GM12878 (cell line): ENCODE measurements around the gene SLC39A8. TPM values are rescaled to one million over a fixed set of nuclear protein-coding genes. Genes with fewer than 3 reads are reported as not detected.

Experiments used
- ATAC-seq: fragments of 200-7000 bp; cut with Tn5 transposase; 3 replicates; pipeline ENCODE4 v1.9.1; 2020; ENCODE audit warnings: mild to moderate bottlenecking, moderate library complexity
- BruUV-seq: library from RNA; stranded (reverse); fragments of 400-500 nt; replicated peaks from 2 replicates; lab custom pipeline; 2021; lab: Mats Ljungman, UMichigan
- CTCF ChIA-PET: fragments of 300-600 bp; sonication (Branson Sonifier 250); formaldehyde crosslinking; extraction: SDS; loops from one replicate; lab custom pipeline; 2021; ENCODE audit warnings: inconsistent platforms; lab: Yijun Ruan, JAX
- POLR2A ChIA-PET: fragments of 350-600 bp; formaldehyde crosslinking; extraction: SDS; loops from one replicate; lab custom pipeline; 2021; ENCODE audit warnings: inconsistent platforms; lab: Charles Lee
- RAD21 ChIA-PET: fragments of 300-600 bp; sonication (Branson Sonifier 250); formaldehyde crosslinking; loops from one replicate; lab custom pipeline; 2023; ENCODE audit warnings: antibody characterized with exemption; ENCODE audit not compliant: unreplicated experiment; lab: Charles Lee
- SMC1A ChIA-PET: fragments of 300-600 bp; sonication (Branson Sonifier 250); formaldehyde crosslinking; loops from one replicate; lab custom pipeline; 2023; ENCODE audit not compliant: unreplicated experiment, uncharacterized antibody; lab: Charles Lee
- DNase-seq: peaks from one replicate; pipeline ENCODE4 v3.0.0-alpha.2; 2011; ENCODE audit warnings: low read depth, low spot score
- FAIRE-seq: peaks from 3 replicates; lab custom pipeline; 2011; peaks lifted over from hg19 to GRCh38; lab: Jason Lieb, UNC
- H2AFZ ChIP-seq: 2 replicates; pipeline ENCODE4 v1.6.0; 2011; ENCODE audit warnings: low read depth, low read length, control low read depth; ENCODE audit not compliant: control insufficient read depth
- H3K27ac ChIP-seq: 2 replicates; pipeline ENCODE4 v1.5.1; 2011; ENCODE audit warnings: control low read depth; ENCODE audit not compliant: control insufficient read depth, insufficient read depth
- H3K27me3 ChIP-seq, 2 experiments: replicated peaks in 1 of 2; 2 replicates each; pipeline versions ENCODE4 v1.6.0 to v1.6.1; 2011; ENCODE audit warnings: low read length in 1 of 2; ENCODE audit not compliant: control insufficient read depth in 2 of 2, insufficient read depth in 2 of 2
- H3K36me3 ChIP-seq, 2 experiments: 2 replicates each; pipeline ENCODE4 v1.5.1; 2011; ENCODE audit warnings: low read length in 1 of 2; ENCODE audit not compliant: control insufficient read depth in 2 of 2, insufficient read depth in 2 of 2
- H3K4me1 ChIP-seq: 2 replicates; pipeline ENCODE4 v1.6.1; 2011; ENCODE audit warnings: mild to moderate bottlenecking, low read length, moderate library complexity, mixed read lengths; ENCODE audit not compliant: control insufficient read depth, insufficient read depth
- H3K4me2 ChIP-seq: 2 replicates; pipeline ENCODE4 v1.6.0; 2011; ENCODE audit warnings: control low read depth; ENCODE audit not compliant: control insufficient read depth, insufficient read depth
- H3K4me3 ChIP-seq: fragments of 200-600 bp; sonication (generic); 2 replicates; pipeline ENCODE4 v1.5.1; 2016
- H3K79me2 ChIP-seq: 2 replicates; pipeline ENCODE4 v1.6.0; 2011; ENCODE audit warnings: low read length; ENCODE audit not compliant: control insufficient read depth, insufficient read depth
- H3K9ac ChIP-seq: 2 replicates; pipeline ENCODE4 v1.8.0; 2011; ENCODE audit warnings: low read length, control low read depth, mixed read lengths; ENCODE audit not compliant: control insufficient read depth, insufficient read depth
- H3K9me3 ChIP-seq: replicated peaks from 3 replicates; pipeline ENCODE4 v1.5.1; 2011; ENCODE audit warnings: mild to moderate bottlenecking, low read length; ENCODE audit not compliant: control insufficient read depth, insufficient read depth
- H4K20me1 ChIP-seq: 2 replicates; pipeline ENCODE4 v1.6.0; 2011; ENCODE audit not compliant: control insufficient read depth, insufficient read depth
- ATF2 ChIP-seq: IDR thresholded peaks from 2 replicates; pipeline ENCODE4 v1.6.1; 2012; ENCODE audit warnings: low read length, inconsistent platforms
- BMI1 ChIP-seq: fragments of 450-650 bp; IDR thresholded peaks from 2 replicates; pipeline ENCODE4 v1.6.1; 2016; ENCODE audit warnings: mild to moderate bottlenecking, moderate library complexity, borderline replicate concordance
- CBX5 ChIP-seq: sonication (generic); IDR thresholded peaks from 2 replicates; pipeline ENCODE4 v1.6.1; 2016; ENCODE audit warnings: low read depth, moderate library complexity, mild to moderate bottlenecking, inconsistent platforms
- ELK1 ChIP-seq: IDR thresholded peaks from 2 replicates; pipeline ENCODE4 v1.6.1; 2012; ENCODE audit warnings: low read depth, low read length, improper control_type of control experiment
- MEF2B ChIP-seq: fragments of 450-650 bp; IDR thresholded peaks from 2 replicates; pipeline ENCODE4 v1.6.1; 2018; ENCODE audit warnings: mild to moderate bottlenecking, moderate library complexity; ENCODE audit not compliant: partially characterized antibody, poor library complexity, severe bottlenecking
- NFYA ChIP-seq: IDR thresholded peaks from 2 replicates; pipeline ENCODE4 v1.6.1; 2011; ENCODE audit warnings: low read depth, mild to moderate bottlenecking, low read length, improper control_type of control experiment, borderline replicate concordance
- RB1 ChIP-seq: fragments of 450-650 bp; formaldehyde crosslinking; IDR thresholded peaks from 2 replicates; pipeline ENCODE4 v1.6.1; 2017; ENCODE audit warnings: mild to moderate bottlenecking, borderline replicate concordance
- SUPT20H ChIP-seq: IDR thresholded peaks from 2 replicates; pipeline ENCODE4 v1.6.1; 2011; ENCODE audit warnings: low read depth, mild to moderate bottlenecking, low read length, moderate library complexity, borderline replicate concordance; ENCODE audit not compliant: control insufficient read depth
- USF1 ChIP-seq: IDR thresholded peaks from 2 replicates; pipeline ENCODE4 v1.6.1; 2011; ENCODE audit warnings: borderline replicate concordance, low read depth, mild to moderate bottlenecking, moderate library complexity, mixed read lengths, low read length; ENCODE audit not compliant: insufficient read depth; ENCODE audit errors: extremely low read length
- WRNIP1 ChIP-seq: IDR thresholded peaks from 2 replicates; pipeline ENCODE4 v1.6.1; 2011; ENCODE audit warnings: low read depth, low read length, improper control_type of control experiment, borderline replicate concordance
- ZNF384 ChIP-seq: IDR thresholded peaks from 2 replicates; pipeline ENCODE4 v1.6.1; 2012; ENCODE audit warnings: low read depth, mild to moderate bottlenecking, low read length, improper control_type of control experiment, borderline replicate concordance
- WGBS: methylation state at CpG from one replicate; pipeline ENCODE4 v1.1.6; 2016; ENCODE audit warnings: low lambda C conversion rate; ENCODE audit not compliant: insufficient replicate concordance, insufficient coverage; ENCODE audit errors: missing lambda C conversion rate; 5-methylcytosine and 5-hydroxymethylcytosine counted together
- in situ Hi-C: fragments of 300-500 bp; cut with MboI; formaldehyde crosslinking; loops from 9 replicates; pipeline ENCODE4 v1.14.3; 2018; ENCODE audit warnings: mixed read lengths
- intact Hi-C: fragments of 100-400 bp; cut with micrococcal nuclease; formaldehyde crosslinking; loops from one replicate; pipeline ENCODE4 v1.14.2; 2022; ENCODE audit not compliant: unreplicated experiment
- polyA plus RNA-seq, 11 experiments: library from polyadenylated mRNA; depleted of rRNA in 4 of 11; unstranded in 6 of 11; stranded (reverse) in 5 of 11; fragments of >200 nt; fragmentation: Nextera tagmentation in 4 of 11; fragmentation: Illumina TruSeq in 1 of 11; extraction: Ambion mirVana in 4 of 11; extraction: Trizol in 1 of 11; gene quantifications; 1 replicate in 1 of 11; 2 replicates in 10 of 11; pipeline versions ENCODE4 v1.2.1 to v1.2.3, GENCODE V29; 2011 to 2016; ENCODE audit warnings: inconsistent platforms in 2 of 11, missing spikeins in 2 of 11, low read depth in 1 of 11
- total RNA-seq, 4 experiments: library from RNA; depleted of rRNA in 3 of 4; stranded (reverse); fragments of >200 nt in 3 of 4; fragmentation: Illumina TruSeq in 1 of 4; extraction: Trizol in 1 of 4; gene quantifications; 2 replicates each; pipeline versions ENCODE4 v1.2.1 to v1.2.3, GENCODE V29; 2013 to 2021

SLC39A8 gene
- total and polyA plus RNA-seq, 10 of the 15 experiments (the other 5 are each of a cell fraction or from before 2014, with no cell fraction given), result 7.9 to 47.8 (median 32.8) TPM

- DNase-seq (no peak), FAIRE-seq (no peak), ATAC-seq (no peak)
- H3K27ac ChIP-seq, result no peak overlapping the region
- H2AFZ ChIP-seq, result no peak overlapping the region
- no peaks in the 10 kb centered on the region for H3K36me3 ChIP-seq
- no peaks in the 10 kb centered on the region for H3K4me1 ChIP-seq
- ChIA-PET CTCF (no interaction called here), SMC1A (interaction anchor here (0.6 kb wide), 1 partner anchor 1380 kb away, joined by 3 read pairs; no protein-coding TSS in a partner anchor), RAD21 (no interaction called here), POLR2A (no interaction called here)
- no peak overlapping the region for H3K9ac ChIP-seq
- BruUV-seq, result no TSS peak
- in situ Hi-C loops (no loop called here), intact Hi-C loops (no loop called here)
- WGBS, result 5% methylated on average over 1 of the region's 1 CpG
- H3K9me3 ChIP-seq, result no peaks in the 10 kb centered on the region
- TF ChIP-seq USF1 (no peak), WRNIP1 (no peak)
- no peaks in the 10 kb centered on the region for H3K27me3 ChIP-seq
- no peak overlapping the region for H3K4me2 ChIP-seq
- no peaks in the 10 kb centered on the region for H4K20me1 ChIP-seq
- H3K79me2 ChIP-seq, result no peaks in the 10 kb centered on the region
- H3K4me3 ChIP-seq, result no peak overlapping the region
Measured at GRCh38 chr4:102217775-102218355, 127.4 kb downstream of the SLC39A8 start.

DNA sequence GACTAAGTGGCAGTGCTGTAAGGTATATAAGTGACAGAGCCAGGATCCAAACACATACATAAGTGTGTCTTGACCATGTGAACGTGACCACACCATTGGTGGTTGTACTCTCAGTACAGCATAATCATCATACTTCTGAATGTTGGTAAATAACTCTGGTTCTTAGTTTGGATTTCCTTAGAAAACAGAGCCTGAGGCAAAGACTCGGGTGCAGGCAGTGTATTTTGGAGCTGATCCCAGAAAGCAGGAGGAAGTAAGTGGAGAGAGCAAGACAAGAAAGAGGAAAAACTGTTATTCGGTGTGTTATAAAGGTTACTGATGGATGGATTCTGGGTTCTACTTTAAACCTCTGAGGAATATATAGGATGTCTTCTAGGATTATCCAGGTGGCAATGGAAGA is 127.9 kb downstream of the SLC39A8 start:
- CTCF ChIA-PET, result no interaction called here
- no peaks in the 10 kb centered on the region for H3K36me3 ChIP-seq
- no peak overlapping the region for H3K4me3 ChIP-seq
- no peak overlapping the region for H3K4me2 ChIP-seq
- POLR2A ChIA-PET, result no interaction called here
- no peak for FAIRE-seq
- no peak for ATAC-seq
- 3% methylated on average over 3 of the region's 3 CpGs for WGBS
- SMC1A ChIA-PET, result no interaction called here
- H4K20me1 ChIP-seq, result no peaks in the 10 kb centered on the region
- H3K9ac ChIP-seq, result no peak overlapping the region
- intact Hi-C loops (no loop called here), in situ Hi-C loops (no loop called here)
- no peaks in the 10 kb centered on the region for H3K79me2 ChIP-seq
- H3K9me3 ChIP-seq, result no peaks in the 10 kb centered on the region
- no TSS peak for BruUV-seq
- DNase-seq, result no peak
- no peak overlapping the region for H3K27ac ChIP-seq
- H3K27me3 ChIP-seq, result no peaks in the 10 kb centered on the region
- no peak overlapping the region for H2AFZ ChIP-seq
- RAD21 ChIA-PET, result no interaction called here
- no peaks in the 10 kb centered on the region for H3K4me1 ChIP-seq
- TF ChIP-seq ATF2 (no peak), MEF2B (no peak), RB1 (no peak), BMI1 (no peak), CBX5 (no peak), NFYA (no peak), SUPT20H (no peak), ZNF384 (no peak), ELK1 (no peak)
